Measurements from ENCODE around the gene B4GALNT3.

GRCh38 chr12:578748-579419 lies 119.1 kb downstream of the B4GALNT3 start:
- TF ChIP-seq CTCF (IDR thresholded peaks at IDR 0.05 in 4 of 5, conservative IDR thresholded peaks at IDR 0.05 in 1 of 5): no peak
- no peak for TF ChIP-seq POLR2A (IDR thresholded peaks at IDR 0.05)

All from gastrocnemius medialis (tissue), 4 donors.